Inferior parietal cortex (tissue), 1 donor: ENCODE results near the gene MPC1.
"Not testable (repeated sequence)": the region's sequence is repeated elsewhere in the genome, so short reads cannot be mapped to it uniquely, and the experiment has no call there.

Source experiments
- DNase-seq: peaks from one replicate; pipeline ENCODE4 v3.0.0-alpha.2; 2016; ENCODE audit errors: extremely low spot score

The MPC1 gene

GRCh38 chr6:166345672-166346071 lies 37.1 kb downstream of the MPC1 start:
- DNase-seq, result not testable (repeated sequence)

GRCh38 chr6:166344921-166345320 lies 37.8 kb downstream of the MPC1 start:
- DNase-seq, result not testable (repeated sequence)

GRCh38 chr6:166344240-166344639 lies 38.5 kb downstream of the MPC1 start:
- no peak for DNase-seq

- DNase-seq, result peak; percentile 33
These were observed 39.6 kb downstream of the MPC1 start for GRCh38 chr6:166343150-166343487.

GRCh38 chr6:166342349-166343149 lies 40.2 kb downstream of the MPC1 start, which contains the start of gene SFT2D1:
TSS of gene SFT2D1 (minus strand) at chr6:166342545. CDS start at chr6:166342481, 64 bp downstream.
- peak; percentile 78 for DNase-seq

- no peak for DNase-seq
These were observed 40.8 kb downstream of the MPC1 start for GRCh38 chr6:166341977-166342348.

GRCh38 chr6:166341464-166341863 lies 41.3 kb downstream of the MPC1 start:
- DNase-seq, result no peak

GRCh38 chr6:166338854-166339253 lies 43.9 kb downstream of the MPC1 start:
- DNase-seq, result no peak

GRCh38 chr6:166336847-166337246 lies 45.9 kb downstream of the MPC1 start:
- no peak for DNase-seq

GRCh38 chr6:166335378-166336302 lies 47.1 kb downstream of the MPC1 start:
- no peak for DNase-seq

GRCh38 chr6:166334878-166335277 lies 47.9 kb downstream of the MPC1 start:
- no peak for DNase-seq

- no peak for DNase-seq
These were observed 49.4 kb downstream of the MPC1 start for GRCh38 chr6:166333172-166333995.

- DNase-seq, result no peak
These were observed 51.0 kb downstream of the MPC1 start for GRCh38 chr6:166331503-166332415.

- peak; percentile 58 for DNase-seq
These were observed 52.1 kb downstream of the MPC1 start for GRCh38 chr6:166330612-166331011.

- DNase-seq, result no peak
These were observed 57.2 kb downstream of the MPC1 start for GRCh38 chr6:166325383-166326042.

- DNase-seq, result no peak
These were observed 59.3 kb downstream of the MPC1 start for GRCh38 chr6:166323395-166323794.

GRCh38 chr6:166318649-166319600 lies 63.8 kb downstream of the MPC1 start:
- no peak for DNase-seq

GRCh38 chr6:166318227-166318626 lies 64.5 kb downstream of the MPC1 start:
- no peak for DNase-seq
